SK-N-MC (cell line): ENCODE data around the gene ACTR3.

Experiments used
- EZH2 ChIP-seq: fragments of 200-600 bp; sonication (generic); IDR thresholded peaks from one replicate; pipeline ENCODE4 v1.6.1; 2017; ENCODE audit warnings: antibody characterized with exemption
- FOXP2 ChIP-seq: optimal IDR thresholded peaks from 2 replicates; pipeline ENCODE3; 2011; ENCODE audit warnings: mild to moderate bottlenecking, moderate library complexity; ENCODE audit not compliant: insufficient read depth; ENCODE audit errors: extremely low read length, control extremely low read depth
- POLR2AphosphoS5 ChIP-seq: IDR thresholded peaks from 2 replicates; pipeline ENCODE4 v1.6.1; 2012; ENCODE audit warnings: mild to moderate bottlenecking, low read depth, low read length, borderline replicate concordance

DNA sequence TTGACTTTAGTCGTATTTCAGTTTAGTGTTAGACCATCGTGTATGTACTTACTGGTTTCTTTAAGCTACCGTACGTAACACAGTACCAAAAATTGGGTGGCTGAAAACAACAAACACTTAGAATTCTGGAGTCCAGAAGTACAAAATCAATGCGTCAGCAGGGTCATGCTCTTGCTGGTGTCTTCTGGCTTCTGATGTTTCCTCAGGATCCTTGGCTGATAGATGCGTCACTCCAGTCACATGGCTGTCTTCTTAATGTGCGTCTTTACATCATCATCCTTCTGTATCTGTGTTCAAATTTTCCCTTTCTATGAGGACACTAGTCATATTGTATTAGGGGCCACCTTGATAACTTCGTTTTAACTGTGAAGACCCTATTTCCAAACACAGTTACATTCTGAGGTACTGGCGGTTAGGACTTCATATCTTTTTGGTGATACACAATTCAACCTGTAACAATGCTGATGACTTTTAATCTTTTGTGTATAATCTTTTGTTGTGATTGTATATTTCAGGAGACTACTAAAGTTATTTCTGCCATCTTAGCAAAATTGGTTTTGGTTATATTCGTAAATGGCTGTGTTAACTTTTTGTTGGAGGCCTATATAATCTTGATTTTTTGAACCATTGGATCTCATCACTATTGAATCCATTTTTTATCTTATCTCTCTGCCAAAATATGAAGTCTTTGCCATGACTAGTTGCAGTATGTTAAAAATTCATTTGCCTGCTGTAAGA is 25.4 kb downstream of the ACTR3 start:
- no peak for TF ChIP-seq EZH2
- TF ChIP-seq POLR2AphosphoS5, result no peak
- no peak for TF ChIP-seq FOXP2
